Measurements from ENCODE around the gene NCOA3. TPM values are rescaled to one million over a fixed set of nuclear protein-coding genes. Genes with fewer than 3 reads are reported as not detected.
A peak's percentile ranks its signal among the peaks of the same experiment; 100 is the strongest.

NCOA3 gene
- total and polyA plus RNA-seq, 10 of the 15 experiments (the other 5 are each of a cell fraction or from before 2014, with no cell fraction given): 16.9 to 96.2 (median 73.6) TPM

DNA sequence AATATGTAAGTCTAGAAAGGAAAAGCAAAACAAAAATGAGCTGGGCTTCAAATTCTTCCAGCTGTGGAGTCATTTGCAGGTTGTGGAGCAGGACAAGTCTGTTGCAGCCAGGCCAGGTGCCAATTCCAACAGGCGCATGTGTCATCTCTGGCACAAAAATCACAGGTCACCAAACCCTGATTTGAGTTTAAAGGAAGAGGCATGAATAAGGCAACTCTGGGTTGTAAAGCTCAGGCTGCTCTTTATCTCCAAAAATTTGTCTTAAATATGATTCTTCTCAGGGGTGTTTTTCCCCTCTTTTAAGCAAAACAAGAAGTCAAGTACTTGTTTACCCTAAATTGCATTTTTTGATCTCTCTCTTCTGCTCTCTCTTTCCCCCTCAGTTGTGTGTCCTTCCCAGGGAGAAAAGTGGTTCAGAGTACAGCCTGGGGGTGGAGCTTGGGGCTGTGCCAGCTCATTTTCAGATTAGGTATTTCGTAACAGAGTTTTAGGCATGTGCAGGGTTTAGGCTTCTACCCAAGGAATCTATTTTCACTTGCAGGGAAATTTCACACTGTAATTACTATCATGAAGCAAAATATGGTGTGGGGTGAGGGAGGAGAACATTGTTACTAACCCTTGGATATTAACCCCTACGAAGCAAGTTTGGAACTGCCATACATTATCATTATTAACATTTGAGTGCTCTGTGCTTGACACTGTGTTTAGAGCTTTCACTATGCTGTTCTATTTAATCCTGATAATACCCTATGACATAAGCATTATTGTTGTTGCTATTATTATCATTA is 8.3 kb upstream of the NCOA3 start (continued):
- TF ChIP-seq MTA3 (IDR thresholded peaks at IDR 0.05; ENCODE audit: borderline replicate concordance, low read length) (no peak), NR2C1 (IDR thresholded peaks at IDR 0.05) (no peak), EED (IDR thresholded peaks at IDR 0.05; ENCODE audit: low read depth) (no peak; the same call in 1 of the 2 replicates), BMI1 (IDR thresholded peaks at IDR 0.05; ENCODE audit: borderline replicate concordance) (no peak), CREM (IDR thresholded peaks at IDR 0.05; ENCODE audit: low read depth) (no peak), GATAD2B (conservative IDR thresholded peaks at IDR 0.05; ENCODE audit: low read depth) (no peak)
- TF ChIP-seq, protein P1, sequence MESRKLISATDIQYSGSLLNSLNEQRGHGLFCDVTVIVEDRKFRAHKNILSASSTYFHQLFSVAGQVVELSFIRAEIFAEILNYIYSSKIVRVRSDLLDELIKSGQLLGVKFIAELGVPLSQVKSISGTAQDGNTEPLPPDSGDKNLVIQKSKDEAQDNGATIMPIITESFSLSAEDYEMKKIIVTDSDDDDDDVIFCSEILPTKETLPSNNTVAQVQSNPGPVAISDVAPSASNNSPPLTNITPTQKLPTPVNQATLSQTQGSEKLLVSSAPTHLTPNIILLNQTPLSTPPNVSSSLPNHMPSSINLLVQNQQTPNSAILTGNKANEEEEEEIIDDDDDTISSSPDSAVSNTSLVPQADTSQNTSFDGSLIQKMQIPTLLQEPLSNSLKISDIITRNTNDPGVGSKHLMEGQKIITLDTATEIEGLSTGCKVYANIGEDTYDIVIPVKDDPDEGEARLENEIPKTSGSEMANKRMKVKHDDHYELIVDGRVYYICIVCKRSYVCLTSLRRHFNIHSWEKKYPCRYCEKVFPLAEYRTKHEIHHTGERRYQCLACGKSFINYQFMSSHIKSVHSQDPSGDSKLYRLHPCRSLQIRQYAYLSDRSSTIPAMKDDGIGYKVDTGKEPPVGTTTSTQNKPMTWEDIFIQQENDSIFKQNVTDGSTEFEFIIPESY (IDR thresholded peaks at IDR 0.05): no peak

DNA sequence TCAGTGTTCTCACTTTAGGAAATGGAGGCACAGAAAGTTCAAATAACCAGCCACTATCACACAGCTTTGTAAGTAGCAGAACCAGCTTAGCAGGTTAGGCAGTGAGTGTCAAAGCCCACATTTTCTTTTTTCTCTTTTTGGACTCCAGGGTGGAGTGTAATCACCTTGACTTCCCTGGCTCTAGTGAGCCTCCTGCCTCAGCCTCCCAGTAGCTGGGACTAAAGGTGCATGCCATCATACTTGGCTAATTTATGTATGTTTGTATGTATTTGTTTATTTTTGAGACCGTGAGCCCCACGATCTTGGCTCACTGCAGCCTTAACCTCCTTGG is 7.8 kb upstream of the NCOA3 start:
- no peaks in the 10 kb centered on the region for H4K20me1 ChIP-seq (ENCODE audit: control insufficient read depth, insufficient read depth)
- no peaks in the 10 kb centered on the region for H3K36me3 ChIP-seq (ENCODE audit: control insufficient read depth in 2 of 2, insufficient read depth in 2 of 2, low read length in 1 of 2)
- ChIA-PET CTCF (interaction anchor here (0.6 to 2.6 kb wide), 12 partner anchors 9 to 220 kb away, joined by 3 to 17 read pairs (median 4); partner anchors contain the start of gene NCOA3), SMC1A (ENCODE audit: uncharacterized antibody, unreplicated experiment) (interaction anchor here (0.9 to 9.2 kb wide), 19 partner anchors 9 to 127 kb away, joined by 3 to 125 read pairs (median 5); partner anchors contain the start of gene NCOA3), POLR2A (interaction anchor here (0.8 to 9.1 kb wide), 15 partner anchors 7 to 138 kb away, joined by 3 to 116 read pairs (median 5); partner anchors contain the start of genes NCOA3 and ZMYND8), RAD21 (ENCODE audit: unreplicated experiment) (interaction anchor here (0.6 to 5.0 kb wide), 24 partner anchors 9 to 140 kb away, joined by 3 to 58 read pairs (median 5); partner anchors contain the start of genes NCOA3 and ZMYND8)
- peak overlapping the region; percentile 65 for H3K4me2 ChIP-seq (ENCODE audit: control insufficient read depth, insufficient read depth)
- peaks cover 9% of the 10 kb centered on the region for H3K79me2 ChIP-seq (ENCODE audit: control insufficient read depth, insufficient read depth, low read length)
- no peak overlapping the region; the same call in 1 of the 2 replicates for H2AFZ ChIP-seq (ENCODE audit: control insufficient read depth, low read depth, low read length)
- H3K4me1 ChIP-seq (ENCODE audit: control insufficient read depth, insufficient read depth, low read length): peaks cover 81% of the 10 kb centered on the region
- DNase-seq (ENCODE audit: low read depth, low spot score) (no peak), ATAC-seq (peak; percentile 1; the same call in 1 of the 3 replicates), FAIRE-seq (no peak)
- WGBS (ENCODE audit: insufficient coverage, insufficient replicate concordance, low lambda C conversion rate, missing lambda C conversion rate): 5% methylated on average over 2 of the region's 2 CpGs
- intact Hi-C loops (cut with micrococcal nuclease; ENCODE audit: unreplicated experiment): no loop called here
- H3K9me3 ChIP-seq (replicated peaks; ENCODE audit: control insufficient read depth, insufficient read depth, low read length): no peaks in the 10 kb centered on the region
- no peaks in the 10 kb centered on the region for H3K27me3 ChIP-seq (replicated peaks in 1 of 2; ENCODE audit: control insufficient read depth in 2 of 2, insufficient read depth in 2 of 2, low read length in 1 of 2)
- peak overlapping the region; percentile 19 for H3K4me3 ChIP-seq
- in situ Hi-C loops (cut with MboI): no loop called here
- peak overlapping the region; percentile 82 for H3K27ac ChIP-seq (ENCODE audit: control insufficient read depth, insufficient read depth)
- BruUV-seq (replicated peaks): no TSS peak
- H3K9ac ChIP-seq (ENCODE audit: control insufficient read depth, insufficient read depth, low read length): peak overlapping the region; percentile 37; the same call in 1 of the 2 replicates
- TF ChIP-seq NR2F1 (conservative IDR thresholded peaks at IDR 0.05) (no peak), NFIC (IDR thresholded peaks at IDR 0.05; ENCODE audit: low read depth, low read length) (no peak), SREBF1 (IDR thresholded peaks at IDR 0.05; ENCODE audit: low read length) (no peak), MYB (IDR thresholded peaks at IDR 0.05; ENCODE audit: borderline replicate concordance, low read depth, low read length) (no peak), EGR1 (IDR thresholded peaks at IDR 0.05; ENCODE audit: borderline replicate concordance in 1 of 2, low read depth in 2 of 2, low read length in 2 of 2) (no peak), ZSCAN29 (IDR thresholded peaks at IDR 0.05) (no peak)
- TF ChIP-seq, protein P2, sequence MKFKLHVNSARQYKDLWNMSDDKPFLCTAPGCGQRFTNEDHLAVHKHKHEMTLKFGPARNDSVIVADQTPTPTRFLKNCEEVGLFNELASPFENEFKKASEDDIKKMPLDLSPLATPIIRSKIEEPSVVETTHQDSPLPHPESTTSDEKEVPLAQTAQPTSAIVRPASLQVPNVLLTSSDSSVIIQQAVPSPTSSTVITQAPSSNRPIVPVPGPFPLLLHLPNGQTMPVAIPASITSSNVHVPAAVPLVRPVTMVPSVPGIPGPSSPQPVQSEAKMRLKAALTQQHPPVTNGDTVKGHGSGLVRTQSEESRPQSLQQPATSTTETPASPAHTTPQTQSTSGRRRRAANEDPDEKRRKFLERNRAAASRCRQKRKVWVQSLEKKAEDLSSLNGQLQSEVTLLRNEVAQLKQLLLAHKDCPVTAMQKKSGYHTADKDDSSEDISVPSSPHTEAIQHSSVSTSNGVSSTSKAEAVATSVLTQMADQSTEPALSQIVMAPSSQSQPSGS (IDR thresholded peaks at IDR 0.05; ENCODE audit: low read length): 0 out of 2 replicates have a peak, but pooled peaks have one; percentile 9
- TF ChIP-seq, protein P3, sequence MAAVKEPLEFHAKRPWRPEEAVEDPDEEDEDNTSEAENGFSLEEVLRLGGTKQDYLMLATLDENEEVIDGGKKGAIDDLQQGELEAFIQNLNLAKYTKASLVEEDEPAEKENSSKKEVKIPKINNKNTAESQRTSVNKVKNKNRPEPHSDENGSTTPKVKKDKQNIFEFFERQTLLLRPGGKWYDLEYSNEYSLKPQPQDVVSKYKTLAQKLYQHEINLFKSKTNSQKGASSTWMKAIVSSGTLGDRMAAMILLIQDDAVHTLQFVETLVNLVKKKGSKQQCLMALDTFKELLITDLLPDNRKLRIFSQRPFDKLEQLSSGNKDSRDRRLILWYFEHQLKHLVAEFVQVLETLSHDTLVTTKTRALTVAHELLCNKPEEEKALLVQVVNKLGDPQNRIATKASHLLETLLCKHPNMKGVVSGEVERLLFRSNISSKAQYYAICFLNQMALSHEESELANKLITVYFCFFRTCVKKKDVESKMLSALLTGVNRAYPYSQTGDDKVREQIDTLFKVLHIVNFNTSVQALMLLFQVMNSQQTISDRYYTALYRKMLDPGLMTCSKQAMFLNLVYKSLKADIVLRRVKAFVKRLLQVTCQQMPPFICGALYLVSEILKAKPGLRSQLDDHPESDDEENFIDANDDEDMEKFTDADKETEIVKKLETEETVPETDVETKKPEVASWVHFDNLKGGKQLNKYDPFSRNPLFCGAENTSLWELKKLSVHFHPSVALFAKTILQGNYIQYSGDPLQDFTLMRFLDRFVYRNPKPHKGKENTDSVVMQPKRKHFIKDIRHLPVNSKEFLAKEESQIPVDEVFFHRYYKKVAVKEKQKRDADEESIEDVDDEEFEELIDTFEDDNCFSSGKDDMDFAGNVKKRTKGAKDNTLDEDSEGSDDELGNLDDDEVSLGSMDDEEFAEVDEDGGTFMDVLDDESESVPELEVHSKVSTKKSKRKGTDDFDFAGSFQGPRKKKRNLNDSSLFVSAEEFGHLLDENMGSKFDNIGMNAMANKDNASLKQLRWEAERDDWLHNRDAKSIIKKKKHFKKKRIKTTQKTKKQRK (IDR thresholded peaks at IDR 0.05; ENCODE audit: low read depth, low read length): no peak

Data from GM12878 (cell line).